SK-N-MC (cell line): ENCODE data around the gene ABLIM3.

Source experiments
- EZH2 ChIP-seq: fragments of 200-600 bp; sonication (generic); IDR thresholded peaks from one replicate; pipeline ENCODE4 v1.6.1; 2017; ENCODE audit warnings: antibody characterized with exemption
- FOXP2 ChIP-seq: optimal IDR thresholded peaks from 2 replicates; pipeline ENCODE3; 2011; ENCODE audit warnings: mild to moderate bottlenecking, moderate library complexity; ENCODE audit not compliant: insufficient read depth; ENCODE audit errors: extremely low read length, control extremely low read depth
- POLR2AphosphoS5 ChIP-seq: IDR thresholded peaks from 2 replicates; pipeline ENCODE4 v1.6.1; 2012; ENCODE audit warnings: mild to moderate bottlenecking, low read depth, low read length, borderline replicate concordance

DNA sequence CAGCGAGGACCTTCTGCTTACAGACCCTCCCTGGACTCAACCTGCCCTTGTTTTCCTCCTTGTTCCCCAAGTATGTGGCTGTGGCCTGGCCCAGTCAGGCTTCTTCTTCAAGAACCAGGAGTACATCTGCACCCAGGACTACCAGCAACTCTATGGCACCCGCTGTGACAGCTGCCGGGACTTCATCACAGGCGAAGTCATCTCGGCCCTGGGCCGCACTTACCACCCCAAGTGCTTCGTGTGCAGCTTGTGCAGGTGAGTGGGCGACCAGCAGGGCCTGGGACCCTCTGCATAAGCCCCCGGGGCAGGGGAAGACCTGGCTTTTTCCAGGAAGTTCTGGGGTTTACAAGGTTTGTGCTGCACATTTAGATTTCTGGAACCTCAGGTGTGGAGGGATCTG is 56.9 kb downstream of the ABLIM3 start:
- TF ChIP-seq POLR2AphosphoS5 = no peak
- TF ChIP-seq EZH2 = no peak
- no peak for TF ChIP-seq FOXP2
